MCF 10A (cell line): ENCODE results near the gene PTPRG. TPM values are rescaled to one million over a fixed set of nuclear protein-coding genes. Genes with fewer than 3 reads are reported as not detected.

Source experiments
- BruUV-seq: library from RNA; stranded (reverse); fragments of 400-500 nt; replicated peaks from 2 replicates; lab custom pipeline; 2021; lab: Mats Ljungman, UMichigan
- CTCF ChIA-PET: fragments of 300-600 bp; sonication (Branson Sonifier 250); formaldehyde crosslinking; extraction: SDS; loops from one replicate; lab custom pipeline; 2021; ENCODE audit warnings: antibody characterized with exemption, inconsistent platforms; lab: Yijun Ruan, JAX
- POLR2A ChIA-PET: fragments of 300-600, 350-650 bp; sonication (Branson Sonifier 250); formaldehyde crosslinking; extraction: SDS; loops from one replicate; lab custom pipeline; 2020; ENCODE audit warnings: antibody characterized with exemption, inconsistent platforms; lab: Yijun Ruan, JAX
- DNase-seq: peaks from one replicate; pipeline ENCODE4 v3.0.0-alpha.2; 2018; ENCODE audit not compliant: unreplicated experiment
- H3K27ac Mint-ChIP-seq: one replicate; pipeline ENCODE4 v1.8.0; 2022; ENCODE audit warnings: mild to moderate bottlenecking, low read depth, mixed read lengths; ENCODE audit not compliant: unreplicated experiment
- H3K27me3 Mint-ChIP-seq: one replicate; pipeline ENCODE4 v1.8.0; 2022; ENCODE audit warnings: mixed read lengths; ENCODE audit not compliant: insufficient read depth, unreplicated experiment
- H3K36me3 Mint-ChIP-seq: one replicate; pipeline ENCODE4 v1.8.0; 2022; ENCODE audit warnings: mild to moderate bottlenecking, moderate library complexity, mixed read lengths; ENCODE audit not compliant: insufficient read depth, unreplicated experiment
- H3K4me1 Mint-ChIP-seq: one replicate; pipeline ENCODE4 v1.8.0; 2022; ENCODE audit warnings: mixed read lengths; ENCODE audit not compliant: insufficient read depth, unreplicated experiment
- H3K4me3 Mint-ChIP-seq: one replicate; pipeline ENCODE4 v1.8.0; 2022; ENCODE audit warnings: mild to moderate bottlenecking, moderate library complexity, mixed read lengths; ENCODE audit not compliant: unreplicated experiment
- H3K9me3 Mint-ChIP-seq: one replicate; pipeline ENCODE4 v1.8.0; 2022; ENCODE audit warnings: mixed read lengths; ENCODE audit not compliant: unreplicated experiment
- CTCF ChIP-seq: fragments of 200-600 bp; IDR thresholded peaks from one replicate; pipeline ENCODE4 v1.8.0; 2022; ENCODE audit warnings: antibody characterized with exemption, mild to moderate bottlenecking; ENCODE audit not compliant: unreplicated experiment
- intact Hi-C: fragments of 100-400 bp; cut with micrococcal nuclease; formaldehyde crosslinking; loops from 2 replicates; pipeline ENCODE4 v1.14.1; 2022
- total RNA-seq: library from RNA; stranded (reverse); gene quantifications from 2 replicates; pipeline ENCODE4 v1.2.3, GENCODE V29; 2022

The PTPRG gene
- total RNA-seq, 1 experiment from 2014 or later = 54.5 TPM

DNA sequence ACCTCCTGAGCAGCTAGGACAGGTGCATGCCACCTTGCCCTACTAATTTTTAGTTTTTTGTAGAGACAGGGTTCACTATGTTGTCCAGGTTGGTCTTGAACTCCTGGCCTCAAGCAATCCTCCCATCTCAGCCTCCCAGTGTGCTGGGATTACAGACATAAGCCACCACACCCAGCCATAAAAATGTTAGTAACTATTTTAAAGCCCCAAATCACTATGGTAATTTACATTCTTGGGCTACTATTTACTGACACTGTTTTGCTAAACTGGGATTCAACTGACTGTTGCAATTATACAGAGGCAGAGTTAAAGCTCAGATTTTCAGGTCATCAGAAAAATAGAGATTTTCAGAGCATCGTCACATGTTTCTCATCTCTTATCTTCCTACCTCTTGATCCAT, 553.4 kb downstream of the PTPRG start:
- Mint-ChIP-seq H3K27me3 (no peaks in the 10 kb centered on the region), H3K4me1 (peaks cover 10% of the 10 kb centered on the region), H3K27ac (no peak overlapping the region), H3K36me3 (peaks cover 6% of the 10 kb centered on the region), H3K9me3 (no peaks in the 10 kb centered on the region), H3K4me3 (no peak overlapping the region)
- intact Hi-C loops = no loop called here
- no TSS peak for BruUV-seq
- ChIA-PET CTCF (no interaction called here), POLR2A (no interaction called here)
- no peak for DNase-seq
- no peak for TF ChIP-seq CTCF

DNA sequence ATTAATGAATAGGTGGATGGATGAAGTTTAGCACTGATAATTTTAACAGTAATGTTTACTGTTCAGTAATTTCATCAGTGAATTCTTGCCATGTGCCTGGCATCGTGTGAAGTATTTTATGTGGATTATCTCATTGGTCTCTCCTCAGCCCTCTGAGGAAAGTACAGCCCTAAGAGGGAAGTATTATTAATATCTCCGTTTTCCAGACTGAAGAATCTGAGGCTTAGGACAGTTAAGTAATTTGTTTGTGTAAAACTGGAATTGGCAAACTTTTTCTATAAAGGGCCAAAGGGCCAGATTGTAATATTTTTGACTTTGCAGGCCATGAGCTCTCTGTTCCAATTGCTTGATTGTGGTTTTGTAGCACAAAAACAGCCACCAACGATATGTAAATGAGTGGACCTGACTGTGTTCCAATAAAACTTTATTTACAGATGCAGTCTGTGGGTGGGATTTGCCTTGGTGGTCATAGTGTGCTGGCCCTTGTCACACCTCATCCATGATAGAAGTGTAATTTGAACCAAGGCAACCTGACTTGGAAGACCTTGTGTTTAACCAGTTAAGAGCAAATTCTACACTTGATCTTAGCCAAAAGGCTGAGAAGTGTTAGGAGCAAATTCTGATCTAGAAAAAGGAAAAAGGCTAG, 556.7 kb downstream of the PTPRG start:
- BruUV-seq = no TSS peak
- H3K9me3 Mint-ChIP-seq = no peaks in the 10 kb centered on the region

GRCh38 chr3:62119139-62119538, 557.8 kb downstream of the PTPRG start:
- TF ChIP-seq CTCF = no peak
- no TSS peak for BruUV-seq
- POLR2A ChIA-PET = interaction anchor here (1.0 to 1.2 kb wide), 2 partner anchors 15 to 16 kb away, joined by 3 to 4 read pairs; no protein-coding TSS in a partner anchor
- Mint-ChIP-seq H3K36me3 (peaks cover 6% of the 10 kb centered on the region), H3K27ac (no peak overlapping the region), H3K9me3 (no peaks in the 10 kb centered on the region), H3K4me1 (no peaks in the 10 kb centered on the region), H3K4me3 (no peak overlapping the region), H3K27me3 (no peaks in the 10 kb centered on the region)
- intact Hi-C loops = no loop called here
- CTCF ChIA-PET = interaction anchor here (0.6 to 1.2 kb wide), 3 partner anchors 11 to 93 kb away, joined by 3 to 5 read pairs (median 3); no protein-coding TSS in a partner anchor
- DNase-seq = no peak

More for the DNA sequence above, 556.7 kb downstream of the PTPRG start:
- TF ChIP-seq CTCF = no peak
- Mint-ChIP-seq H3K4me1 (no peaks in the 10 kb centered on the region), H3K27me3 (no peaks in the 10 kb centered on the region), H3K36me3 (peaks cover 6% of the 10 kb centered on the region), H3K4me3 (no peak overlapping the region), H3K27ac (no peak overlapping the region)
- DNase-seq = no peak
- ChIA-PET POLR2A (interaction anchor here (1.0 kb wide), 1 partner anchor 18 kb away, joined by 4 read pairs; no protein-coding TSS in a partner anchor), CTCF (interaction anchor here (0.7 to 1.2 kb wide), 2 partner anchors 13 to 14 kb away, joined by 3 read pairs; no protein-coding TSS in a partner anchor)
- intact Hi-C loops = no loop called here

DNA sequence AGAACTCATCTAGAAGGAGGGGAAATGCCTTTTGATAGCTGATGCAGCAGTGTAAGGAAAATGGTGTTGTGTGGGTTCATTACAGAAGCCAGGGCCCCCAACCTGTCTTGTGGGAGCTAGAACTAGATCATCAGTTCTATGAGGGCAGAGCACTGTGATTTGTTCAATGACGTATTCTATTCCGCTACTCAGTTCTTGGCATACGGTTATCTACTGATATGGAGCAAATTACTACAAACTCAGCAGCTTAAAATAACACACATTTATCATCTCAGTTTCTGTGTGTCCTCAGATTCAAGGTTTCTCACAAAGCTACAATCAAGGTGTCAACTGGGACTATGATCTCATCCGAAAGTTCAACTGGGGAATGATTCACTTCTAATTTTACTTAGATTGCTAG, 561.4 kb downstream of the PTPRG start:
- POLR2A ChIA-PET = no interaction called here
- no peaks in the 10 kb centered on the region for H3K27me3 Mint-ChIP-seq

More for the DNA sequence above, 561.4 kb downstream of the PTPRG start:
- H3K9me3 Mint-ChIP-seq = no peaks in the 10 kb centered on the region
- H3K36me3 Mint-ChIP-seq = peaks cover 1% of the 10 kb centered on the region
- H3K27ac Mint-ChIP-seq = no peak overlapping the region
- CTCF ChIA-PET = interaction anchor here (0.6 to 1.1 kb wide), 2 partner anchors 25 to 55 kb away, joined by 3 read pairs; no protein-coding TSS in a partner anchor
- intact Hi-C loops = no loop called here
- H3K4me1 Mint-ChIP-seq = peaks cover 1% of the 10 kb centered on the region
- TF ChIP-seq CTCF = no peak
- no peak overlapping the region for H3K4me3 Mint-ChIP-seq
- DNase-seq = no peak
- no TSS peak for BruUV-seq
